B cell (primary cell): Measurements from ENCODE around the gene LGALS7. TPM values are rescaled to one million over a fixed set of nuclear protein-coding genes. Genes with fewer than 3 reads are reported as not detected.

Experiments
- ATAC-seq: fragments of 200-7000 bp; cut with Tn5 transposase; one replicate; pipeline ENCODE4 v1.10.0; 2021; ENCODE audit warnings: low read depth, mild to moderate bottlenecking, moderate number of reproducible peaks, moderate library complexity
- CTCF ChIA-PET: fragments of 350-600 bp; sonication (Branson Sonifier 250); formaldehyde crosslinking; loops from one replicate; lab custom pipeline; 2021; ENCODE audit warnings: antibody characterized with exemption, inconsistent platforms; lab: Charles Lee
- POLR2A ChIA-PET: fragments of 350-600 bp; sonication (Branson Sonifier 250); formaldehyde crosslinking; loops from one replicate; lab custom pipeline; 2021; ENCODE audit warnings: antibody characterized with exemption; lab: Charles Lee
- DNase-seq: peaks from one replicate; pipeline ENCODE4 v3.0.0; 2013
- H2AFZ ChIP-seq: 2 replicates; pipeline ENCODE4 v1.6.1; 2012; ENCODE audit warnings: mild to moderate bottlenecking, low read depth, low read length; ENCODE audit not compliant: insufficient read depth, poor library complexity, severe bottlenecking
- H3K27ac ChIP-seq, 2 donors: 1 replicate in 1 of 2; 2 replicates in 1 of 2; pipeline ENCODE4 v1.5.1; 2012 to 2013; ENCODE audit warnings: low read length in 2 of 2, mild to moderate bottlenecking in 2 of 2, moderate library complexity in 1 of 2
- H3K27me3 ChIP-seq, 4 experiments: fragments of 200-600 bp in 1 of 4; sonication (generic) in 1 of 4; replicated peaks in 1 of 4; 1 replicate in 2 of 4; 2 replicates in 2 of 4; pipeline versions ENCODE4 v1.6.1 to v1.7.0; 2013 to 2016; ENCODE audit warnings: low read length in 3 of 4, mild to moderate bottlenecking in 2 of 4, mixed read lengths in 1 of 4, moderate library complexity in 1 of 4; ENCODE audit not compliant: insufficient read depth in 4 of 4, control insufficient read depth in 3 of 4; ENCODE audit errors: control extremely low read depth in 1 of 4
- H3K36me3 ChIP-seq, 2 experiments: replicated peaks in 1 of 2; 1 replicate in 1 of 2; 2 replicates in 1 of 2; pipeline versions ENCODE4 v1.6.1 to v1.7.1; 2013; ENCODE audit warnings: low read length in 1 of 2; ENCODE audit not compliant: insufficient read depth in 2 of 2, control insufficient read depth in 1 of 2; ENCODE audit errors: control extremely low read depth in 1 of 2, extremely low read depth in 1 of 2
- H3K4me1 ChIP-seq, 2 donors: fragments of 200-600 bp in 1 of 2; sonication (generic) in 1 of 2; 1 replicate in 1 of 2; 2 replicates in 1 of 2; pipeline versions ENCODE4 v1.5.1 to v1.6.1; 2013 to 2017; ENCODE audit warnings: low read length in 2 of 2; ENCODE audit not compliant: control insufficient read depth in 2 of 2, insufficient read depth in 2 of 2
- H3K4me2 ChIP-seq: replicated peaks from 2 replicates; pipeline ENCODE3; 2012; ENCODE audit warnings: mild to moderate bottlenecking, low read depth, low read length; ENCODE audit not compliant: poor library complexity, severe bottlenecking
- H3K4me3 ChIP-seq, 5 experiments: fragments of 200-600 bp in 1 of 5; sonication (generic) in 1 of 5; 1 replicate in 3 of 5; 2 replicates in 2 of 5; pipeline versions ENCODE4 v1.5.1 to v1.7.0; 2011 to 2016; ENCODE audit warnings: low read length in 4 of 5, mild to moderate bottlenecking in 4 of 5, low read depth in 2 of 5, control low read depth in 1 of 5, moderate library complexity in 1 of 5; ENCODE audit not compliant: insufficient read depth in 1 of 5; ENCODE audit errors: control extremely low read depth in 1 of 5, extremely low read depth in 1 of 5
- H3K79me2 ChIP-seq: fragments of 200-600 bp; sonication (generic); one replicate; pipeline ENCODE4 v1.6.0; 2016; ENCODE audit warnings: low read length; ENCODE audit not compliant: control insufficient read depth, insufficient read depth
- H3K9ac ChIP-seq: fragments of 200-600 bp; sonication (generic); 2 replicates; pipeline ENCODE4 v1.6.1; 2017; ENCODE audit warnings: mild to moderate bottlenecking, low read length, moderate library complexity
- H3K9me3 ChIP-seq, 3 donors: one replicate each; pipeline versions ENCODE4 v1.6.1 to v1.7.1; 2013; ENCODE audit warnings: low read length in 2 of 3; ENCODE audit not compliant: control insufficient read depth in 2 of 3, insufficient read depth in 1 of 3; ENCODE audit errors: control extremely low read depth in 1 of 3
- H4K20me1 ChIP-seq: 2 replicates; pipeline ENCODE4 v1.6.0; 2012; ENCODE audit warnings: mild to moderate bottlenecking, low read length; ENCODE audit not compliant: insufficient read depth, control insufficient read depth, poor library complexity, severe bottlenecking
- H3K27ac Mint-ChIP-seq: one replicate; pipeline ENCODE4 v1.8.0; 2021; ENCODE audit warnings: mixed read lengths
- H3K27me3 Mint-ChIP-seq: one replicate; pipeline ENCODE4 v1.8.0; 2021; ENCODE audit warnings: mixed read lengths
- H3K4me1 Mint-ChIP-seq: one replicate; pipeline ENCODE4 v1.8.0; 2021; ENCODE audit warnings: mixed read lengths
- H3K4me3 Mint-ChIP-seq: one replicate; pipeline ENCODE4 v1.8.0; 2021; ENCODE audit warnings: mixed read lengths
- H3K9me3 Mint-ChIP-seq: one replicate; pipeline ENCODE4 v1.8.0; 2022; ENCODE audit warnings: mixed read lengths; ENCODE audit not compliant: insufficient read depth
- EZH2 ChIP-seq: IDR thresholded peaks from 2 replicates; pipeline ENCODE4 v1.6.1; 2012; ENCODE audit warnings: borderline replicate concordance, low read depth, mild to moderate bottlenecking, moderate library complexity, low read length; ENCODE audit not compliant: insufficient read depth, poor library complexity, severe bottlenecking
- whole genome bisulfite sequencing: methylation state at CpG from one replicate; pipeline ENCODE4 v1.1.5; 2013; ENCODE audit warnings: missing lambda C conversion rate; ENCODE audit not compliant: insufficient coverage; 5-methylcytosine and 5-hydroxymethylcytosine counted together
- intact Hi-C: fragments of 100-400 bp; cut with micrococcal nuclease; formaldehyde crosslinking; loops from one replicate; pipeline ENCODE4 v1.10.0; 2022
- polyA plus RNA-seq: library from polyadenylated mRNA; depleted of rRNA; stranded (reverse); fragments of >200 nt; gene quantifications from 2 replicates; pipeline ENCODE4 v1.2.3, GENCODE V29; 2012
- total RNA-seq, 2 donors: library from RNA; stranded (reverse); fragments of 120-200 nt in 1 of 2; gene quantifications; 1 replicate in 1 of 2; 2 replicates in 1 of 2; pipeline versions ENCODE4 v1.2.3 to v1.2.4, GENCODE V29; 2013 to 2022
- TF ChIP-seq, protein P1 (sequence below): fragments of 200-600 bp; IDR thresholded peaks from one replicate; pipeline ENCODE4 v1.8.0; 2022; ENCODE audit warnings: antibody characterized with exemption, mild to moderate bottlenecking

Gene LGALS7
- total and polyA plus RNA-seq, 2 donors (not counting 1 experiment from before 2014, with no cell fraction given) = not detected

DNA sequence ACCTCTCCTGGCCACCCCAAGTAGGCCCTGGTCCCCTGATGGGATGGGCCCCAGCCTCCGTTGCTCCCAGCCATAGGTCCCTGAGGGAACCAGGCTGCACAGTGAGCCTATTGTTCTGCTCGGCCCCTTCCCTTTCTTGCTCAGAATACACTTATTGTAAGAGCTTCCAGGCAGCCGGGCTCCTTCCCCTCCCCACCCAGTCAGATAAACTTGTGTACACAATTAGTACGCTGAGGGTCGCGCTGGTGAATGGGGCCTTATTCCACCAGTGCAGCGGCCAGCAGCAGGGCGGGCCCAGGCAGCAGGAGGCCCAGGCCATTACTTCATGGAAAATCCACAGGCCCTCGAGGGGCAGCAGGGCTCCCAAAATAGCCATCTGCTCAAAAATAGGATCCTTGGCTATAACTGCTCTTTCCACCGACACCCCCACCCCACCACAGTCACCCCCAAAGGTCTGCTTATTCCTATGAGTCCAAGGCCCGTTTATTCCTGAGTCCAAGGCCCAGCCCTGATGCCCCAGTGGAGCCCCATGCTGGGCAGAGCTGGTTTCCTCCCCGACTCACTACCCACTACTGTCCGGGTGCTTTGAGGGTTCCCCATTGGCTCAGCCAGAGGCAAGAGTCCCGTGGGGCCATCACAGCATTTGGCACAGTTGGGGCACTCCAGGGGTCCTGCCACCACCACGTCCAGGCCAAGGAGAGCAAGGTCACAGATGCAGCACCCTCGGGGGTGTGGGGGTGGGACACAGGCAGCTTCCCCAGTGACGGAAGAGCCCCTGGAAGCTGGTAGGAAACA lies 51.1 kb downstream of the LGALS7 start:
- ATAC-seq (no peak), DNase-seq (no peak)
- H3K4me1 Mint-ChIP-seq = no peaks in the 10 kb centered on the region
- no peak overlapping the region for H3K27ac Mint-ChIP-seq
- intact Hi-C loops = no loop called here
- Histone ChIP-seq H3K27ac (no peak overlapping the region), H3K9me3 (no peaks in the 10 kb centered on the region), H3K79me2 (no peaks in the 10 kb centered on the region), H2AFZ (no peak overlapping the region), H3K9ac (no peak overlapping the region), H3K4me1 (no peaks in the 10 kb centered on the region), H4K20me1 (no peaks in the 10 kb centered on the region), H3K36me3 (peaks cover 0 to 80% of the 10 kb centered on the region in 2 experiments), H3K27me3 (no peaks in the 10 kb centered on the region), H3K4me2 (no peak overlapping the region), H3K4me3 (no peak overlapping the region)
- CTCF ChIA-PET = interaction anchor here (7.3 kb wide), 1 partner anchor 209 kb away, joined by 36 read pairs; the partner anchor contains the start of genes MRPS12 and SARS2
- TF ChIP-seq EZH2 = no peak
- TF ChIP-seq, protein P1, sequence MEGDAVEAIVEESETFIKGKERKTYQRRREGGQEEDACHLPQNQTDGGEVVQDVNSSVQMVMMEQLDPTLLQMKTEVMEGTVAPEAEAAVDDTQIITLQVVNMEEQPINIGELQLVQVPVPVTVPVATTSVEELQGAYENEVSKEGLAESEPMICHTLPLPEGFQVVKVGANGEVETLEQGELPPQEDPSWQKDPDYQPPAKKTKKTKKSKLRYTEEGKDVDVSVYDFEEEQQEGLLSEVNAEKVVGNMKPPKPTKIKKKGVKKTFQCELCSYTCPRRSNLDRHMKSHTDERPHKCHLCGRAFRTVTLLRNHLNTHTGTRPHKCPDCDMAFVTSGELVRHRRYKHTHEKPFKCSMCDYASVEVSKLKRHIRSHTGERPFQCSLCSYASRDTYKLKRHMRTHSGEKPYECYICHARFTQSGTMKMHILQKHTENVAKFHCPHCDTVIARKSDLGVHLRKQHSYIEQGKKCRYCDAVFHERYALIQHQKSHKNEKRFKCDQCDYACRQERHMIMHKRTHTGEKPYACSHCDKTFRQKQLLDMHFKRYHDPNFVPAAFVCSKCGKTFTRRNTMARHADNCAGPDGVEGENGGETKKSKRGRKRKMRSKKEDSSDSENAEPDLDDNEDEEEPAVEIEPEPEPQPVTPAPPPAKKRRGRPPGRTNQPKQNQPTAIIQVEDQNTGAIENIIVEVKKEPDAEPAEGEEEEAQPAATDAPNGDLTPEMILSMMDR = no peak
- H3K4me3 Mint-ChIP-seq = no peak overlapping the region
- H3K27me3 Mint-ChIP-seq = no peaks in the 10 kb centered on the region
- 90% methylated on average over 15 of the region's 17 CpGs for WGBS
- H3K9me3 Mint-ChIP-seq = no peaks in the 10 kb centered on the region
- POLR2A ChIA-PET = interaction anchor here (0.5 kb wide), 1 partner anchor 166 kb away, joined by 5 read pairs; no protein-coding TSS in a partner anchor

DNA sequence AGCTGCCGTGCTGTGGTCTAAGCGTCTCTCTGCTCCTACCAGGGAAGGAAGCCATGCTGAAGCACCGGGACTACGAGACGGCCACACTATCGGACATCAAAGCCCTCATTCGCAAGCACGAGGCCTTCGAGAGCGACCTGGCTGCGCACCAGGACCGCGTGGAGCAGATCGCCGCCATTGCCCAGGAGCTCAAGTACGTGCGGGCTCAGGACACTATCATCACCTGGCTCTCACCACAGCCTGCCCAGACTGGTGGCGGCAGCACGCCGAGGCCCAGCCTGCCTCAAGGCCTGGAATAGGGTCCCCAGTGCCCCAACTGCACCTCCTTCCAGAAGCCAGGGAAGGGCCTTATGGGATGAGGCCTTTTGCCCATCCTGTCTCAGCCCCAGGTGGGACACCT lies 51.8 kb downstream of the LGALS7 start:
- Histone ChIP-seq H4K20me1 (no peaks in the 10 kb centered on the region), H3K27me3 (no peaks in the 10 kb centered on the region), H3K27ac (no peak overlapping the region), H3K36me3 (peaks cover 0 to 84% of the 10 kb centered on the region in 2 experiments), H3K79me2 (no peaks in the 10 kb centered on the region), H3K9me3 (no peaks in the 10 kb centered on the region), H3K4me1 (no peaks in the 10 kb centered on the region), H3K9ac (no peak overlapping the region), H3K4me3 (no peak overlapping the region), H2AFZ (no peak overlapping the region), H3K4me2 (no peak overlapping the region)
- Mint-ChIP-seq H3K27me3 (no peaks in the 10 kb centered on the region), H3K9me3 (no peaks in the 10 kb centered on the region), H3K4me3 (no peak overlapping the region), H3K27ac (no peak overlapping the region), H3K4me1 (no peaks in the 10 kb centered on the region)
- POLR2A ChIA-PET = no interaction called here
- TF ChIP-seq, protein P1 = no peak
- no peak for TF ChIP-seq EZH2
- CTCF ChIA-PET = no interaction called here
- intact Hi-C loops = no loop called here
- DNase-seq = no peak
- ATAC-seq = no peak
- whole genome bisulfite sequencing = 96% methylated on average over 20 of the region's 20 CpGs
